ENCODE results near the gene CPNE5.

DNA sequence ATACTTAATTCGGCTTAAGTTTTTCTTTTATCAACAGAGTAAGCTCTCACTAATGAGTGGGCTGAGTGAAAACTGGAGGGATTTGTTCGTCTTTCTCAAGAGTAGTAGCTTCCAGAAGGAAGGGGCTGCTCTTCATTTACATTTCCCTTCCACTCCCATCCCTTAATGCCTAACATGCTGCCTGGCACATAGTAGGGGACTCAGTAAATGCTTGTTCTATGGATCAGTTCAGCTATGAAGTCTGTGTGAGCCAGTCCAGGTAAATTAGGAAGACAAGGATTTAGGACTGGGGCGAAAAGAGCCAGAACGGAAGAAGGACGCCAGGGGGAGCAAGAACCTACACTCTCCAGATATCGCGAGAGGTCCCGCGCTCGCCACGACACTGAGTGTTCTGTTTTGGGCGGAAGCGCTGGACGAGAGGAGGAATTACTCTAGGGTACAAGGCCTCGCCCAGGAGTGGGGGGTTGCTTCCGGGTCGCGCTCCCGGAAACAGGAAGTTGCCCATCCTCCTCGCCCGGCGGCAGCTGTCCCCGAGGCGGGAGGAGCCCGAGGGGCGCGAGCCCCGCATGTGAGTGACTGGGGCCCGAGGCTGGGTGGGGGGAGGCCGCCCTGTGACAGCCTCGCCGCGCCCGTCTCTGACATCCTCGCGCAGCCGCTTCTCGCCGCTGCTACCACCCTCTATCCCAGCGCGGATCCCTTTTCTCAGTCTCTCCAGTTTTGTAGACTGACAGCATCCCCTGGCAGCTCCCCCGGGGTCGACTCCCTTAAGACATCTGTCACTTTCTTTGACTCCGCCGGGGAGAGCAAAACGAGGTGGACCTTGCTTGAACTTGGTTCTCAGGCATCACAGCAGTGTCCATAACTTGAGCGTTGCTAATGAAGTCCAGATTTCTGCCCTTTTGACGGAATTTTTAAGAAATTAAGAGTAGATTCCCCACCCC lies 46.5 kb upstream of the CPNE5 start, which contains the start of gene C6orf89:
- TF ChIP-seq, protein P1, sequence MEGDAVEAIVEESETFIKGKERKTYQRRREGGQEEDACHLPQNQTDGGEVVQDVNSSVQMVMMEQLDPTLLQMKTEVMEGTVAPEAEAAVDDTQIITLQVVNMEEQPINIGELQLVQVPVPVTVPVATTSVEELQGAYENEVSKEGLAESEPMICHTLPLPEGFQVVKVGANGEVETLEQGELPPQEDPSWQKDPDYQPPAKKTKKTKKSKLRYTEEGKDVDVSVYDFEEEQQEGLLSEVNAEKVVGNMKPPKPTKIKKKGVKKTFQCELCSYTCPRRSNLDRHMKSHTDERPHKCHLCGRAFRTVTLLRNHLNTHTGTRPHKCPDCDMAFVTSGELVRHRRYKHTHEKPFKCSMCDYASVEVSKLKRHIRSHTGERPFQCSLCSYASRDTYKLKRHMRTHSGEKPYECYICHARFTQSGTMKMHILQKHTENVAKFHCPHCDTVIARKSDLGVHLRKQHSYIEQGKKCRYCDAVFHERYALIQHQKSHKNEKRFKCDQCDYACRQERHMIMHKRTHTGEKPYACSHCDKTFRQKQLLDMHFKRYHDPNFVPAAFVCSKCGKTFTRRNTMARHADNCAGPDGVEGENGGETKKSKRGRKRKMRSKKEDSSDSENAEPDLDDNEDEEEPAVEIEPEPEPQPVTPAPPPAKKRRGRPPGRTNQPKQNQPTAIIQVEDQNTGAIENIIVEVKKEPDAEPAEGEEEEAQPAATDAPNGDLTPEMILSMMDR (IDR thresholded peaks at IDR 0.05 in 8 of 11, conservative IDR thresholded peaks at IDR 0.05 in 3 of 11) = peak; percentile 88 to 98 (median 92)
- peak; percentile 29 to 53 (median 32) for TF ChIP-seq POLR2A (IDR thresholded peaks at IDR 0.05)
- peak; percentile 95 to 98 (median 97) for TF ChIP-seq POLR2AphosphoS5 (IDR thresholded peaks at IDR 0.05)

All from spleen (tissue), 7 donors.